IPS-18a (cell line): ENCODE results near the gene STRBP.

ENCODE experiments used
- H3K27ac ChIP-seq: one replicate; pipeline ENCODE4 v1.5.1; 2013; ENCODE audit warnings: low read length
- H3K27me3 ChIP-seq: one replicate; pipeline ENCODE4 v1.6.1; 2013; ENCODE audit warnings: mild to moderate bottlenecking, low read length; ENCODE audit not compliant: control insufficient read depth, insufficient read depth
- H3K36me3 ChIP-seq: one replicate; pipeline ENCODE4 v1.6.1; 2013; ENCODE audit warnings: low read depth, low read length; ENCODE audit not compliant: control insufficient read depth
- H3K4me1 ChIP-seq: one replicate; pipeline ENCODE4 v1.6.1; 2013; ENCODE audit warnings: low read depth, low read length; ENCODE audit not compliant: control insufficient read depth
- H3K4me3 ChIP-seq: one replicate; pipeline ENCODE4 v1.5.1; 2013; ENCODE audit warnings: low read length
- H3K9ac ChIP-seq: one replicate; pipeline ENCODE4 v1.6.1; 2013; ENCODE audit warnings: mild to moderate bottlenecking, low read length, moderate library complexity
- H3K9me3 ChIP-seq: one replicate; pipeline ENCODE4 v1.6.1; 2013; ENCODE audit warnings: low read depth, low read length; ENCODE audit not compliant: control insufficient read depth

Gene STRBP

DNA sequence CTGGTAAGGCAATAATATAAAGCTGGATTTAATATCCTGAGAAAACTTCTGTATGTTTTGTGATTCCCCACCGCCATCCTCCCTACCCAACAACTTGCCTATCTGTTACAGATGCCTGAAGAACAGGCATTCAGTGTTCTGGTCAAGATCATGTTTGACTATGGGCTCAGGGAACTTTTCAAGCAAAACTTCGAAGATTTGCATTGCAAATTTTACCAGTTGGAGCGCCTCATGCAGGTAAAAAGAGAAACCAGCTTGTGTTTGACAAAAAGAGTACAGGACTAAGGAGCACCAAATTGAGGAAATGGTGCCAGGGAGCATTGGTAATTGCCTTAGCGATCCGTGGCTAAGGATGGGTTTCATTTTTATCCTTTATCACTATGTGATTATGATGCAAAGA is 194.9 kb downstream of the STRBP start:
- H3K4me1 ChIP-seq, result peaks cover 52% of the 10 kb centered on the region
- H3K27ac ChIP-seq, result peak overlapping the region; percentile 45
- H3K27me3 ChIP-seq, result no peaks in the 10 kb centered on the region
- peaks cover 24% of the 10 kb centered on the region for H3K36me3 ChIP-seq
- H3K9me3 ChIP-seq, result no peaks in the 10 kb centered on the region
- peak overlapping the region; percentile 1 for H3K9ac ChIP-seq
- peak overlapping the region; percentile 4 for H3K4me3 ChIP-seq

DNA sequence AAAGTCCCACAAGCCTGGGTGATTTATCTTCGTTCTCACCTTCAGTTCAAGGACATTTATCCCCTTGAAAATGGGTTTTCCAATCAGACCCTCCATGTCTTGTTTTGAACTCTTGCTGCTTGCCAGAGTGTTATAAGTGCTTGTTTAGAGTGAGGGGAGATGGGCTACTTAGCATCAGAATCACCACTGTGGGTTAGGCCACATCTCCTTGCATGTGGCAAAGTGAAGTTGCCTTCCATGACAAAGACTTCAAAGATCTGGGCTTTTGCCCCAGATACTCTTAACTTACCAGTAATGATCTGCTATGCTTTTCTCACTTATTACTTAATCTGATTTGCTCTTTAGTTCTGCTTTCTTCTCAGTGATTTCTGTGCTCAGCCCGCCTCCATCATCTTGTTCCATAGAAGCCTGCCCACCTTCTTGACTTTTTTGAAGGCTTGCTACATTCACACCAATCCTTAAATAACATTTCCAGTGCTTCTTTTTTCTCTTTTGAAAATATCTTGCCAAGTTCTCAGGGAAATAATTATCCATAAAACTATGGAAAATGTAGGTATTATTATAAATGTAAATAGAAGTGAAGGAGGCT is 195.9 kb downstream of the STRBP start:
- H3K36me3 ChIP-seq, result peaks cover 24% of the 10 kb centered on the region
- H3K4me3 ChIP-seq, result peak overlapping the region; percentile 28
- H3K27ac ChIP-seq, result no peak overlapping the region
- H3K9me3 ChIP-seq, result no peaks in the 10 kb centered on the region
- H3K9ac ChIP-seq, result peak overlapping the region; percentile 8
- no peaks in the 10 kb centered on the region for H3K27me3 ChIP-seq
- peaks cover 52% of the 10 kb centered on the region for H3K4me1 ChIP-seq
